Effector CD8-positive, alpha-beta T cell (primary cell): ENCODE results near the gene BAD.
"Not testable (repeated sequence)": the region's sequence is repeated elsewhere in the genome, so short reads cannot be mapped to it uniquely, and the experiment has no call there.

Experiments used
- DNase-seq: peaks from one replicate; lab custom pipeline; 2025; lab: John Stamatoyannopoulos, UW

Gene BAD

GRCh38 chr11:64314805-64315561 is 30.5 kb upstream of the BAD start:
- no peak for DNase-seq

- DNase-seq, result no peak
Observed at GRCh38 chr11:64314146-64314804, 29.8 kb upstream of the BAD start.

GRCh38 chr11:64313491-64314145 is 29.2 kb upstream of the BAD start:
- no peak for DNase-seq

- no peak for DNase-seq
Observed at GRCh38 chr11:64312947-64313346, 28.5 kb upstream of the BAD start.

GRCh38 chr11:64307795-64308194 is 23.3 kb upstream of the BAD start:
- not testable (repeated sequence) for DNase-seq

GRCh38 chr11:64306876-64307622 is 22.6 kb upstream of the BAD start:
- DNase-seq, result no peak

GRCh38 chr11:64306563-64306875 is 22.1 kb upstream of the BAD start:
- DNase-seq, result no peak

- DNase-seq, result peak; percentile 59
Observed at GRCh38 chr11:64305691-64306562, 21.5 kb upstream of the BAD start.

GRCh38 chr11:64305075-64305690 is 20.7 kb upstream of the BAD start, which contains the start of gene ESRRA:
Gene ESRRA (plus strand): TSS chr11:64305524. CDS start chr11:64307180, 1,656 bp downstream.
- DNase-seq, result peak; percentile 99

- DNase-seq, result peak; percentile 86
Observed at GRCh38 chr11:64304316-64305072, 20.0 kb upstream of the BAD start.

- DNase-seq, result no peak
Observed at GRCh38 chr11:64304032-64304315, 19.5 kb upstream of the BAD start.

GRCh38 chr11:64303109-64304031 is 18.9 kb upstream of the BAD start:
- DNase-seq, result no peak

GRCh38 chr11:64299847-64300648 is 15.6 kb upstream of the BAD start, which contains the start of gene CATSPERZ:
Gene CATSPERZ (plus strand): TSS chr11:64300358. CDS start chr11:64300411, 53 bp downstream.
- peak; percentile 26 for DNase-seq

- no peak for DNase-seq
Observed at GRCh38 chr11:64298966-64299846, 14.7 kb upstream of the BAD start.

GRCh38 chr11:64297699-64298358 is 13.4 kb upstream of the BAD start:
- DNase-seq, result no peak

- no peak for DNase-seq
Observed at GRCh38 chr11:64296830-64297698, 12.6 kb upstream of the BAD start.
